ENCODE results near the gene CHAF1A.

CHAF1A gene

GRCh38 chr19:4363571-4364304 lies 38.7 kb upstream of the CHAF1A start:
- TF ChIP-seq CTCF (IDR thresholded peaks at IDR 0.05) = no peak

- TF ChIP-seq CTCF (IDR thresholded peaks at IDR 0.05) = no peak
Measured at GRCh38 chr19:4365341-4365740, 37.1 kb upstream of the CHAF1A start.

- no peak for TF ChIP-seq CTCF (IDR thresholded peaks at IDR 0.05)
Measured at GRCh38 chr19:4365791-4366665, 36.4 kb upstream of the CHAF1A start.

GRCh38 chr19:4366666-4367335 lies 35.6 kb upstream of the CHAF1A start:
- TF ChIP-seq CTCF (IDR thresholded peaks at IDR 0.05) = no peak

- no peak for TF ChIP-seq CTCF (IDR thresholded peaks at IDR 0.05)
Measured at GRCh38 chr19:4367336-4367723, 35.1 kb upstream of the CHAF1A start.

GRCh38 chr19:4367781-4368127 lies 34.7 kb upstream of the CHAF1A start:
- TF ChIP-seq CTCF (IDR thresholded peaks at IDR 0.05) = no peak

- no peak for TF ChIP-seq CTCF (IDR thresholded peaks at IDR 0.05)
Measured at GRCh38 chr19:4368128-4368820, 34.2 kb upstream of the CHAF1A start.

Data from LNCAP (cell line).